Hepatocyte (in vitro differentiated cells): Measurements from ENCODE around the gene EPHX1.
"Not testable (repeated sequence)": the region's sequence is repeated elsewhere in the genome, so short reads cannot be mapped to it uniquely, and the experiment has no call there.

Experiments
- EZH2 ChIP-seq: fragments of 200-600 bp; sonication (generic); IDR thresholded peaks from 2 replicates; pipeline ENCODE4 v1.6.1; 2016; ENCODE audit warnings: antibody characterized with exemption, mild to moderate bottlenecking, borderline replicate concordance
- TF ChIP-seq, protein P1 (sequence below): fragments of 200-600 bp; sonication (generic); IDR thresholded peaks from 2 replicates; pipeline ENCODE4 v1.5.1; 2016; ENCODE audit warnings: antibody characterized with exemption, mild to moderate bottlenecking; ENCODE audit not compliant: poor library complexity

- TF ChIP-seq, protein P1, sequence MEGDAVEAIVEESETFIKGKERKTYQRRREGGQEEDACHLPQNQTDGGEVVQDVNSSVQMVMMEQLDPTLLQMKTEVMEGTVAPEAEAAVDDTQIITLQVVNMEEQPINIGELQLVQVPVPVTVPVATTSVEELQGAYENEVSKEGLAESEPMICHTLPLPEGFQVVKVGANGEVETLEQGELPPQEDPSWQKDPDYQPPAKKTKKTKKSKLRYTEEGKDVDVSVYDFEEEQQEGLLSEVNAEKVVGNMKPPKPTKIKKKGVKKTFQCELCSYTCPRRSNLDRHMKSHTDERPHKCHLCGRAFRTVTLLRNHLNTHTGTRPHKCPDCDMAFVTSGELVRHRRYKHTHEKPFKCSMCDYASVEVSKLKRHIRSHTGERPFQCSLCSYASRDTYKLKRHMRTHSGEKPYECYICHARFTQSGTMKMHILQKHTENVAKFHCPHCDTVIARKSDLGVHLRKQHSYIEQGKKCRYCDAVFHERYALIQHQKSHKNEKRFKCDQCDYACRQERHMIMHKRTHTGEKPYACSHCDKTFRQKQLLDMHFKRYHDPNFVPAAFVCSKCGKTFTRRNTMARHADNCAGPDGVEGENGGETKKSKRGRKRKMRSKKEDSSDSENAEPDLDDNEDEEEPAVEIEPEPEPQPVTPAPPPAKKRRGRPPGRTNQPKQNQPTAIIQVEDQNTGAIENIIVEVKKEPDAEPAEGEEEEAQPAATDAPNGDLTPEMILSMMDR = not testable (repeated sequence)
- not testable (repeated sequence) for TF ChIP-seq EZH2
These were observed 5.2 kb downstream of the EPHX1 start for GRCh38 chr1:225815090-225815489.
